K562 (cell line): ENCODE data around the gene SEMA5A. TPM values are rescaled to one million over a fixed set of nuclear protein-coding genes. Genes with fewer than 3 reads are reported as not detected.

Source experiments
- ATAC-seq: fragments of 200-7000 bp; cut with Tn5 transposase; 3 replicates; pipeline ENCODE4 v1.9.1; 2020; ENCODE audit warnings: moderate library complexity
- BruUV-seq: library from RNA; stranded (reverse); fragments of 400-500 nt; replicated peaks from 2 replicates; lab custom pipeline; 2021; lab: Mats Ljungman, UMichigan
- CTCF ChIA-PET: fragments of 300-600 bp; formaldehyde crosslinking; extraction: SDS; loops from one replicate; lab custom pipeline; 2021; ENCODE audit warnings: low intra/inter-chr PET ratio; lab: Yijun Ruan, JAX
- POLR2A ChIA-PET: fragments of 300-600, 350-650 bp; sonication (Branson Sonifier 250); formaldehyde crosslinking; extraction: SDS; loops from one replicate; lab custom pipeline; 2021; ENCODE audit warnings: antibody characterized with exemption, inconsistent platforms; lab: Yijun Ruan, JAX
- DNase-seq, 4 experiments: peaks; one replicate each; pipeline versions ENCODE4 v3.0.0 to v3.0.0-alpha.2; 2011 to 2018; ENCODE audit warnings: low spot score in 3 of 4, mixed read lengths in 3 of 4; ENCODE audit errors: extremely low read depth in 1 of 4
- FAIRE-seq: peaks from 2 replicates; lab custom pipeline; 2011; peaks lifted over from hg19 to GRCh38; lab: Jason Lieb, UNC
- H2AFZ ChIP-seq: 2 replicates; pipeline ENCODE4 v1.6.0; 2011; ENCODE audit warnings: low read depth, low read length, control low read depth, inconsistent platforms
- H3K27ac ChIP-seq: fragments of 200-600 bp; 3 replicates; pipeline ENCODE4 v1.8.0; 2011; ENCODE audit warnings: low read depth, mild to moderate bottlenecking, control low read depth, inconsistent platforms, low read length, moderate library complexity, mixed read lengths; ENCODE audit errors: extremely low read depth
- H3K27me3 ChIP-seq, 2 experiments: fragments of 300-600 bp in 1 of 2; 2 replicates in 1 of 2; 3 replicates in 1 of 2; pipeline versions ENCODE4 v1.6.0 to v1.8.0; 2011; ENCODE audit warnings: inconsistent platforms in 2 of 2, low read length in 2 of 2, mild to moderate bottlenecking in 1 of 2, mixed read lengths in 1 of 2, moderate library complexity in 1 of 2; ENCODE audit not compliant: control insufficient read depth in 2 of 2, insufficient read depth in 2 of 2
- H3K36me3 ChIP-seq: fragments of 300-600 bp; 3 replicates; pipeline ENCODE4 v1.8.0; 2011; ENCODE audit warnings: mild to moderate bottlenecking, low read length, inconsistent platforms; ENCODE audit not compliant: control insufficient read depth, insufficient read depth
- H3K4me1 ChIP-seq, 2 experiments: fragments of 200-600 bp in 1 of 2; replicated peaks in 1 of 2; 2 replicates in 1 of 2; 3 replicates in 1 of 2; pipeline versions ENCODE4 v1.5.1 to v1.8.0; 2011; ENCODE audit warnings: inconsistent platforms in 2 of 2, low read length in 2 of 2, mild to moderate bottlenecking in 1 of 2, mixed read lengths in 1 of 2, moderate library complexity in 1 of 2; ENCODE audit not compliant: control insufficient read depth in 2 of 2, insufficient read depth in 2 of 2
- H3K4me2 ChIP-seq: 2 replicates; pipeline ENCODE4 v1.6.1; 2011; ENCODE audit warnings: low read length, control low read depth, inconsistent platforms, mixed read lengths; ENCODE audit not compliant: insufficient read depth
- H3K4me3 ChIP-seq: fragments of 200-600 bp; sonication (generic), shearing (Covaris generic); 2 replicates; pipeline ENCODE4 v1.5.1; 2016; ENCODE audit warnings: control low read depth, inconsistent platforms
- H3K79me2 ChIP-seq: fragments of 200-600 bp; 3 replicates; pipeline ENCODE4 v1.8.0; 2011; ENCODE audit warnings: low read length, inconsistent platforms; ENCODE audit not compliant: control insufficient read depth, insufficient read depth
- H3K9ac ChIP-seq, 2 experiments: 2 replicates each; pipeline versions ENCODE4 v1.6.0 to v1.6.1; 2011; ENCODE audit warnings: low read depth in 2 of 2, low read length in 2 of 2, control low read depth in 1 of 2, inconsistent platforms in 1 of 2, mild to moderate bottlenecking in 1 of 2, mixed read lengths in 1 of 2; ENCODE audit not compliant: insufficient read depth in 1 of 2
- H3K9me1 ChIP-seq: one replicate; pipeline ENCODE4 v1.6.0; 2011; ENCODE audit warnings: inconsistent platforms, mild to moderate bottlenecking, low read length, moderate library complexity; ENCODE audit not compliant: control insufficient read depth, insufficient read depth
- H3K9me3 ChIP-seq: replicated peaks from 2 replicates; pipeline ENCODE4 v1.5.1; 2011; ENCODE audit warnings: low read depth, low read length, inconsistent platforms; ENCODE audit not compliant: control insufficient read depth, insufficient read depth
- H4K20me1 ChIP-seq: replicated peaks from 2 replicates; pipeline ENCODE4 v1.6.1; 2011; ENCODE audit warnings: low read length, inconsistent platforms, mixed read lengths; ENCODE audit not compliant: control insufficient read depth, insufficient read depth
- BRCA1 ChIP-seq, 2 experiments: fragments of 450-650 bp in 1 of 2; sonication (generic) in 1 of 2; formaldehyde crosslinking in 1 of 2; IDR thresholded peaks; 2 replicates each; pipeline versions ENCODE4 v1.5.0 to v1.6.1; 2017 to 2020; ENCODE audit warnings: mild to moderate bottlenecking in 1 of 2, missing genetic modification reagents in 1 of 2
- CEBPG ChIP-seq, 3 experiments: fragments of 200-800 bp in 1 of 3; sonication (Bioruptor generic) in 1 of 3; sonication (generic) in 1 of 3; formaldehyde crosslinking in 1 of 3; IDR thresholded peaks in 2 of 3; conservative IDR thresholded peaks in 1 of 3; 2 replicates each; pipeline versions ENCODE4 v1.6.1 to v1.8.0; 2016 to 2022; ENCODE audit warnings: missing compliant biosample characterization in 2 of 3, missing genetic modification characterization in 2 of 3, mild to moderate bottlenecking in 1 of 3, missing genetic modification reagents in 1 of 3
- CXXC5 ChIP-seq: fragments of 250-450 bp; sonication (Bioruptor Pico); IDR thresholded peaks from 2 replicates; pipeline ENCODE4 v1.8.0; 2022; ENCODE audit warnings: inconsistent platforms, mild to moderate bottlenecking, moderate library complexity
- MAX ChIP-seq: sonication (generic); formaldehyde crosslinking; IDR thresholded peaks from 2 replicates; pipeline ENCODE4 v1.9.0; 2022; ENCODE audit warnings: mild to moderate bottlenecking, missing genetic modification reagents
- SMARCA4 ChIP-seq: fragments of 450-650 bp; IDR thresholded peaks from 2 replicates; pipeline ENCODE4 v1.6.1; 2016
- STAT6 ChIP-seq: sonication (generic); formaldehyde crosslinking; IDR thresholded peaks from 2 replicates; pipeline ENCODE4 v1.8.1; 2023; ENCODE audit warnings: mild to moderate bottlenecking, missing genetic modification reagents
- TGIF2 ChIP-seq: sonication (generic); formaldehyde crosslinking; IDR thresholded peaks from 2 replicates; pipeline ENCODE4 v1.8.1; 2022; ENCODE audit warnings: mild to moderate bottlenecking, missing genetic modification reagents, moderate library complexity
- ZNF232 ChIP-seq: sonication (generic); formaldehyde crosslinking; IDR thresholded peaks from 2 replicates; pipeline ENCODE4 v1.8.0; 2022; ENCODE audit warnings: mild to moderate bottlenecking, missing genetic modification reagents
- ZNF644 ChIP-seq: fragments of 200-800 bp; sonication (Bioruptor generic); IDR thresholded peaks from 2 replicates; pipeline ENCODE4 v1.6.1; 2016; ENCODE audit warnings: low read depth, missing genetic modification characterization, missing compliant biosample characterization
- ZNF778 ChIP-seq: fragments of 450-650 bp; formaldehyde crosslinking; IDR thresholded peaks from 2 replicates; pipeline ENCODE4 v1.4.0; 2020; ENCODE audit warnings: mild to moderate bottlenecking, moderate library complexity
- ZNF830 ChIP-seq: fragments of 250-450 bp; sonication (Bioruptor Pico); IDR thresholded peaks from 2 replicates; pipeline ENCODE4 v1.5.0; 2021; ENCODE audit warnings: mild to moderate bottlenecking
- WGBS: fragments of 100-300 bp; shearing (Covaris generic); methylation state at CpG from one replicate; pipeline ENCODE4 v1.1.6; 2016; ENCODE audit warnings: low coverage, mixed read lengths; ENCODE audit not compliant: insufficient coverage; ENCODE audit errors: missing lambda C conversion rate; 5-methylcytosine and 5-hydroxymethylcytosine counted together
- in situ Hi-C: fragments of 300-500 bp; cut with MboI; formaldehyde crosslinking; loops from 4 replicates; pipeline ENCODE4 v1.15.0; 2018; ENCODE audit warnings: inconsistent platforms, mixed read lengths
- intact Hi-C: fragments of 100-400 bp; cut with micrococcal nuclease; formaldehyde crosslinking; loops from 2 replicates; pipeline ENCODE4 v1.14.2; 2022
- polyA plus RNA-seq, 8 experiments: library from polyadenylated mRNA; depleted of rRNA in 4 of 8; stranded (reverse) in 5 of 8; unstranded in 3 of 8; fragments of >200 nt; fragmentation: Nextera tagmentation in 2 of 8; fragmentation: Illumina TruSeq in 1 of 8; extraction: Ambion mirVana in 2 of 8; extraction: Trizol in 1 of 8; gene quantifications; 2 replicates each; pipeline versions ENCODE4 v1.2.1 to v1.2.3, GENCODE V29; 2011 to 2014; ENCODE audit warnings: inconsistent platforms in 1 of 8, missing spikeins in 1 of 8
- total RNA-seq, 7 experiments: library from RNA; depleted of rRNA in 6 of 7; stranded (reverse); fragments of >200 nt in 6 of 7; fragmentation: Illumina TruSeq in 2 of 7; extraction: Trizol in 2 of 7; gene quantifications; 2 replicates each; pipeline versions ENCODE4 v1.2.1 to v1.2.3, GENCODE V29; 2011 to 2021; ENCODE audit warnings: low replicate concordance in 1 of 7
- TF ChIP-seq, protein P1 (sequence below): fragments of 250-450 bp; sonication (Bioruptor Pico); IDR thresholded peaks from 2 replicates; pipeline ENCODE4 v1.5.0; 2021
- TF ChIP-seq, protein P2 (sequence below): fragments of 250-450 bp; sonication (Bioruptor Pico); IDR thresholded peaks from 2 replicates; pipeline ENCODE4 v1.9.0; 2021; ENCODE audit warnings: mild to moderate bottlenecking

SEMA5A gene
- total and polyA plus RNA-seq, 9 of the 15 experiments (the other 6 are each of a cell fraction or from before 2014, with no cell fraction given): 0.02 TPM; not detected in 8

DNA sequence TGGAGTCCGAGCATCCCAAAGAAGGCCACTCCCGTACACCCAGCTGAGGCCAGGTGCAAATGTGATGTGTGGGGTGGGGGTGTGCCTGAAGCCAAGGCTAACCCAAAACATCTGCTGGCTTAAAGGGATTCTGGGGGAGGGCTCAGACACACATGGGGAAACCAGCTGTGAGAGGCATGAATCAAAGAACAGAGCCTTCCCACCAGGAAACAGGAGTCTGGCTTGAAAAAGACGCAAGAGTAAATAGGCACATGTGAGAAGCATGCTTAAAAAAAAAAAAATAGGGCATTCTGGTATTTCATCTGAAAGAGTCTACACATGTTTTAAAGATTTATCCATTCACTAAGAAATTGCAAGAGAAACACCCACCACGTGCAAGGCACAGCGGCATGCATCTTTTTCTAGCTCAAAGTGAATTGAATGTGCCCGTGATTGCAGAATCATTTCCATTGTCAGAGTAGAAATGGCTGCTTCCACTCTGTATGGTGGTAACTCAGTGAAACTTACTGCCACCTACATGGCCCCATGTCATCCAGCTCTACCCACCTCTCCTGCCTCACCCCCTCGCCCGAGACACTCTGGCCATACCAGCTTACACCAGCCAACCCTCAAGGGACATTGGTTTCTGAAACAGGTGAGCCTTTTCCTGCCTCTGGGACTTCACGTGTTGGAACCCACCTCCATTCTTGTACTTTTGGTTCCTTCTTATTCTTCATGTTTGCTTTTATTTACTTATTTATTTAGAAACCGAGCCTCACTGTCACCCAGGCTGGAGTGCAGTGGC is 71.5 kb downstream of the SEMA5A start:
- CTCF ChIA-PET: no interaction called here
- FAIRE-seq (no peak), DNase-seq (no peak), ATAC-seq (no peak)
- no peak overlapping the region for H3K4me3 ChIP-seq
- intact Hi-C loops: no loop called here
- H3K9me3 ChIP-seq: no peaks in the 10 kb centered on the region
- in situ Hi-C loops: no loop called here
- H2AFZ ChIP-seq: no peak overlapping the region
- no peaks in the 10 kb centered on the region for H3K79me2 ChIP-seq
- no peaks in the 10 kb centered on the region for H3K4me1 ChIP-seq
- H3K9me1 ChIP-seq: no peaks in the 10 kb centered on the region
- no peak overlapping the region for H3K4me2 ChIP-seq
- 1% methylated on average over 10 of the region's 10 CpGs for WGBS
- H3K27me3 ChIP-seq: no peaks in the 10 kb centered on the region
- no TSS peak for BruUV-seq
- H4K20me1 ChIP-seq: no peaks in the 10 kb centered on the region
- no peak overlapping the region for H3K9ac ChIP-seq
- H3K36me3 ChIP-seq: no peaks in the 10 kb centered on the region
- TF ChIP-seq STAT6 (no peak), ZNF232 (CRISPR knock-in tag) (no peak), CEBPG (CRISPR knock-in tag; IDR thresholded peaks at IDR 0.05) (no peak), CEBPG (tag; conservative IDR thresholded peaks at IDR 0.05 in 1 of 2, IDR thresholded peaks at IDR 0.05 in 1 of 2) (no peak), ZNF644 (tag) (no peak), TGIF2 (CRISPR knock-in tag) (no peak), CXXC5 (CRISPR knock-in tag) (no peak), BRCA1 (IDR thresholded peaks at IDR 0.05) (no peak), BRCA1 (CRISPR knock-in tag; IDR thresholded peaks at IDR 0.05) (no peak), MAX (CRISPR knock-in tag) (no peak), ZNF778 (CRISPR knock-in tag) (no peak), ZNF830 (no peak), SMARCA4 (no peak)
- TF ChIP-seq, protein P1, sequence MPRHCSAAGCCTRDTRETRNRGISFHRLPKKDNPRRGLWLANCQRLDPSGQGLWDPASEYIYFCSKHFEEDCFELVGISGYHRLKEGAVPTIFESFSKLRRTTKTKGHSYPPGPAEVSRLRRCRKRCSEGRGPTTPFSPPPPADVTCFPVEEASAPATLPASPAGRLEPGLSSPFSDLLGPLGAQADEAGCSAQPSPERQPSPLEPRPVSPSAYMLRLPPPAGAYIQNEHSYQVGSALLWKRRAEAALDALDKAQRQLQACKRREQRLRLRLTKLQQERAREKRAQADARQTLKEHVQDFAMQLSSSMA (CRISPR knock-in tag): no peak
- TF ChIP-seq, protein P2, sequence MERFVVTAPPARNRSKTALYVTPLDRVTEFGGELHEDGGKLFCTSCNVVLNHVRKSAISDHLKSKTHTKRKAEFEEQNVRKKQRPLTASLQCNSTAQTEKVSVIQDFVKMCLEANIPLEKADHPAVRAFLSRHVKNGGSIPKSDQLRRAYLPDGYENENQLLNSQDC: no peak
- no peak overlapping the region for H3K27ac ChIP-seq
- POLR2A ChIA-PET: interaction anchor here (0.6 kb wide), 1 partner anchor 150 kb away, joined by 3 read pairs; no protein-coding TSS in a partner anchor
